Right lobe of liver (tissue), 6 donors: ENCODE results near the gene KLHL34. TPM values are rescaled to one million over a fixed set of nuclear protein-coding genes. Genes with fewer than 3 reads are reported as not detected.

ENCODE experiments used
- ATAC-seq, 4 donors: fragments of 200-7000 bp; cut with Tn5 transposase; one replicate each; pipeline ENCODE4 v1.9.1; 2020; ENCODE audit warnings: mild to moderate bottlenecking in 4 of 4, moderate library complexity in 4 of 4
- DNase-seq, 3 donors: peaks; one replicate each; pipeline ENCODE4 v3.0.0-alpha.2; 2020
- H3K27ac ChIP-seq, 3 donors: fragments of 200-600 bp; one replicate each; pipeline ENCODE4 v1.8.0; 2022
- H3K27me3 ChIP-seq, 2 donors: fragments of 200-600 bp; one replicate each; pipeline ENCODE4 v1.8.0; 2022
- H3K36me3 ChIP-seq, 4 donors: fragments of 200-600 bp; sonication (generic) in 1 of 4; one replicate each; pipeline versions ENCODE4 v1.5.1 to v1.8.0; 2017 to 2022; ENCODE audit warnings: control low read depth in 1 of 4
- H3K4me1 ChIP-seq, 4 donors: fragments of 200-600 bp; sonication (generic) in 1 of 4; one replicate each; pipeline versions ENCODE4 v1.5.1 to v1.8.0; 2017 to 2022; ENCODE audit warnings: control low read depth in 1 of 4
- H3K4me3 ChIP-seq, 3 donors: fragments of 200-600 bp; one replicate each; pipeline ENCODE4 v1.8.0; 2022
- H3K9me3 ChIP-seq, 4 donors: fragments of 200-600 bp; sonication (generic) in 1 of 4; one replicate each; pipeline versions ENCODE4 v1.5.1 to v1.8.0; 2017 to 2022; ENCODE audit warnings: control low read depth in 1 of 4
- CTCF ChIP-seq, 4 donors: fragments of 200-600 bp in 3 of 4; fragments of 450-650 bp in 1 of 4; IDR thresholded peaks; one replicate each; pipeline versions ENCODE4 v1.5.1 to v1.8.0; 2016 to 2022; ENCODE audit warnings: antibody characterized with exemption in 4 of 4, mild to moderate bottlenecking in 2 of 4
- POLR2A ChIP-seq: fragments of 450-650 bp; IDR thresholded peaks from one replicate; pipeline ENCODE4 v1.6.1; 2017; ENCODE audit warnings: antibody characterized with exemption, mild to moderate bottlenecking
- WGBS: methylation state at CpG from one replicate; pipeline ENCODE4 v1.1.6; 2018; ENCODE audit warnings: low coverage, low lambda C conversion rate; ENCODE audit not compliant: insufficient coverage; ENCODE audit errors: missing lambda C conversion rate; 5-methylcytosine and 5-hydroxymethylcytosine counted together
- intact Hi-C, 2 donors: fragments of 100-400 bp; cut with DNase I; formaldehyde crosslinking; loops; one replicate each; pipeline versions ENCODE4 v1.11.2 to v1.14.1; 2022
- total RNA-seq, 6 experiments: library from RNA; depleted of rRNA in 2 of 6; stranded (reverse); fragments of >200 nt in 2 of 6; fragmentation: NEBNext Ultra II Directional in 3 of 6; extraction: Animal tissue kit (Norgen Biotek cat#: 25700) in 3 of 6; gene quantifications; one replicate each; pipeline versions ENCODE4 v1.1.0 to v1.2.4, GENCODE V29; 2016 to 2023
- donor health status: DM: no; HTN: yes; CAD: no.
- donor health status: DM: no; HTN: no; CAD: no.
- donor health status: DM: no; HTN: no; CAD: no.
- donor health status: DM: no; HTN: yes; CAD: no.
- donor health status: DM: no; HTN: yes; CAD: no.

The KLHL34 gene
- total RNA-seq, 6 experiments from 2014 or later, result 0.06 to 0.18 (median 0.10) TPM; not detected in 1

- no peak for DNase-seq
- Histone ChIP-seq H3K27me3 (no peaks in the 10 kb centered on the region), H3K36me3 (no peaks in the 10 kb centered on the region), H3K4me3 (no peak overlapping the region), H3K9me3 (no peaks in the 10 kb centered on the region), H3K4me1 (no peaks in the 10 kb centered on the region), H3K27ac (no peak overlapping the region)
- TF ChIP-seq CTCF (IDR thresholded peaks at IDR 0.05), result no peak
- TF ChIP-seq POLR2A, result no peak
- WGBS, result 39% methylated on average over 3 of the region's 4 CpGs
- intact Hi-C loops, result no loop called here
- ATAC-seq, result no peak
Measured at GRCh38 chrX:21666252-21666651, 8.1 kb upstream of the KLHL34 start.

- intact Hi-C loops, result no loop called here
- no peaks in the 10 kb centered on the region for H3K36me3 ChIP-seq
- DNase-seq, result no peak
- TF ChIP-seq CTCF (IDR thresholded peaks at IDR 0.05), result no peak
- no peak for TF ChIP-seq POLR2A
- H3K4me1 ChIP-seq, result no peaks in the 10 kb centered on the region
- no peak for ATAC-seq
- H3K27ac ChIP-seq, result no peak overlapping the region
- no peaks in the 10 kb centered on the region for H3K9me3 ChIP-seq
- H3K27me3 ChIP-seq, result no peaks in the 10 kb centered on the region
- WGBS, result 44% methylated on average over 4 of the region's 4 CpGs
- no peak overlapping the region for H3K4me3 ChIP-seq
Measured at GRCh38 chrX:21662761-21663160, 4.6 kb upstream of the KLHL34 start.

GRCh38 chrX:21661316-21661715 lies 3.2 kb upstream of the KLHL34 start:
- no peak for TF ChIP-seq POLR2A
- no peak for TF ChIP-seq CTCF (IDR thresholded peaks at IDR 0.05)
- ATAC-seq, result no peak
- Histone ChIP-seq H3K27ac (no peak overlapping the region), H3K9me3 (no peaks in the 10 kb centered on the region), H3K4me3 (no peak overlapping the region), H3K4me1 (no peaks in the 10 kb centered on the region), H3K27me3 (no peaks in the 10 kb centered on the region), H3K36me3 (no peaks in the 10 kb centered on the region)
- intact Hi-C loops, result no loop called here
- DNase-seq, result no peak
- WGBS, result 55% methylated on average over 6 of the region's 6 CpGs

GRCh38 chrX:21660156-21660555 lies 2.0 kb upstream of the KLHL34 start:
- Histone ChIP-seq H3K36me3 (no peaks in the 10 kb centered on the region), H3K4me1 (no peaks in the 10 kb centered on the region), H3K9me3 (no peaks in the 10 kb centered on the region), H3K27me3 (no peaks in the 10 kb centered on the region), H3K27ac (no peak overlapping the region), H3K4me3 (no peak overlapping the region)
- TF ChIP-seq CTCF (IDR thresholded peaks at IDR 0.05) (no peak), POLR2A (no peak)
- ATAC-seq (no peak), DNase-seq (no peak)
- 63% methylated on average over 2 of the region's 2 CpGs for WGBS
- intact Hi-C loops, result no loop called here

- Histone ChIP-seq H3K4me3 (no peak overlapping the region), H3K36me3 (no peaks in the 10 kb centered on the region), H3K27ac (no peak overlapping the region), H3K4me1 (no peaks in the 10 kb centered on the region), H3K27me3 (no peaks in the 10 kb centered on the region), H3K9me3 (no peaks in the 10 kb centered on the region)
- ATAC-seq (no peak), DNase-seq (no peak)
- 62% methylated on average over 3 of the region's 3 CpGs for WGBS
- intact Hi-C loops, result no loop called here
- no peak for TF ChIP-seq CTCF (IDR thresholded peaks at IDR 0.05)
- TF ChIP-seq POLR2A, result no peak
Measured at GRCh38 chrX:21659320-21659719, 1.2 kb upstream of the KLHL34 start.
